Measurements from ENCODE around the gene SLC4A3.

SLC4A3 gene

GRCh38 chr2:219656526-219656925, 29.1 kb downstream of the SLC4A3 start:
- TF ChIP-seq ZFX (IDR thresholded peaks at IDR 0.05) = no peak
- no peak for TF ChIP-seq CTCF (conservative IDR thresholded peaks at IDR 0.05)
- H3K27ac ChIP-seq = no peak overlapping the region

GRCh38 chr2:219658196-219658846, 30.9 kb downstream of the SLC4A3 start:
- no peak overlapping the region for H3K27ac ChIP-seq
- no peak for TF ChIP-seq ZFX (IDR thresholded peaks at IDR 0.05)
- no peak for TF ChIP-seq CTCF (conservative IDR thresholded peaks at IDR 0.05)

- TF ChIP-seq ZFX (IDR thresholded peaks at IDR 0.05) (no peak), CTCF (conservative IDR thresholded peaks at IDR 0.05) (no peak)
- no peak overlapping the region for H3K27ac ChIP-seq
Measured at GRCh38 chr2:219658874-219659273, 31.4 kb downstream of the SLC4A3 start.

DNA sequence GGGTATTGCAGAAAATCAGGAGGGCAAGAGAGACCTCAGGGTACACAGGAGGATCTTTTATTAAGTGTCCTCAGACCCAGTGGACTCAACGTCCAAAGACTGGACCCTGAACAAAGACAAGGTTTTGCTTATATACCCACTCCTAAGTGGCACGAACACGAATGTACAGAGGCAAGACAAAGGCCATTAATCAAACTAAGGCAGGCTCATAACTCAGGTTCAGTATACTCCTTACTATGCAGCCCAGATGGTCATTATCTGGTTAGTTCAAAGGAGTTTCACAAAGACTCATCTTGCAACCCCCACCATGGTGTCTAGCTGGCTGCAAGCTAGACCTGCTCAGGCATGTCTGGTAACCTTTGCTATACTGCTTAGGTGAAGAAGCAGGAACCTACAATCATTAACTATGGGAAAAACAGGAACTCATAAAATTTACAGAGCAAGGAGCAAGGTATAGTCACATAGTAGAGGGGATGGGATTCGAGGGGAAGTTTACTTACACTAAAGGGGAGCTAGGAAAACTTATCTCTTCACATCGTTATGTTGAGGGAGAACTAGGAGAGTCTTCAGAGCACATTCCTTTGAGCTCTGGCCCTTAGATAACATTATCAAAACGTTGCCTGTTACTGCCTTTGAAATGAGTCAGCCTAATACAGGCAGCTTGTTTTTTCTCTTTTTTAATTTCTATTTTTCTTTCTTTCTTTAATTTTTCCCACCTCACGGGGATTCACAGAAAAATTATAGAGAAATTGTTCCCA, 33.9 kb downstream of the SLC4A3 start:
- TF ChIP-seq CTCF (conservative IDR thresholded peaks at IDR 0.05) = no peak
- no peak for TF ChIP-seq ZFX (IDR thresholded peaks at IDR 0.05)
- H3K27ac ChIP-seq = no peak overlapping the region

- TF ChIP-seq ZFX (IDR thresholded peaks at IDR 0.05) (no peak), CTCF (conservative IDR thresholded peaks at IDR 0.05) (no peak)
- H3K27ac ChIP-seq = no peak overlapping the region
Measured at GRCh38 chr2:219661955-219662395, 34.5 kb downstream of the SLC4A3 start.

GRCh38 chr2:219662566-219662965, 35.1 kb downstream of the SLC4A3 start:
- TF ChIP-seq ZFX (IDR thresholded peaks at IDR 0.05) (no peak), CTCF (conservative IDR thresholded peaks at IDR 0.05) (no peak)
- no peak overlapping the region for H3K27ac ChIP-seq

- TF ChIP-seq ZFX (IDR thresholded peaks at IDR 0.05) (no peak), CTCF (conservative IDR thresholded peaks at IDR 0.05) (no peak)
- H3K27ac ChIP-seq = no peak overlapping the region
Measured at GRCh38 chr2:219663116-219663762, 35.8 kb downstream of the SLC4A3 start.
